WERI-Rb-1 (cell line): ENCODE measurements around the gene SLC38A1.
"Not testable (repeated sequence)": the region's sequence is repeated elsewhere in the genome, so short reads cannot be mapped to it uniquely, and the experiment has no call there.

Experiments
- DNase-seq: peaks from one replicate; pipeline ENCODE4 v3.0.0-alpha.2; 2020
- H3K27ac ChIP-seq: fragments of 250-450 bp; sonication (Bioruptor Pico); 2 replicates; pipeline ENCODE4 v1.5.1; 2020; ENCODE audit warnings: mild to moderate bottlenecking, moderate library complexity
- H3K27me3 ChIP-seq: fragments of 250-450 bp; sonication (Bioruptor Pico); 2 replicates; pipeline ENCODE4 v1.5.1; 2021; ENCODE audit warnings: mild to moderate bottlenecking, low read depth, moderate library complexity; ENCODE audit not compliant: insufficient read depth, severe bottlenecking
- H3K36me3 ChIP-seq: fragments of 250-450 bp; sonication (Bioruptor Pico); 2 replicates; pipeline ENCODE4 v1.5.1; 2020; ENCODE audit warnings: mild to moderate bottlenecking, moderate library complexity
- H3K4me3 ChIP-seq: 2 replicates; pipeline ENCODE4 v1.5.1; 2011; ENCODE audit warnings: low read depth, mild to moderate bottlenecking, control low read depth, low read length
- H3K9me3 ChIP-seq: fragments of 250-450 bp; sonication (Bioruptor Pico); 2 replicates; pipeline ENCODE4 v1.5.1; 2021; ENCODE audit warnings: mild to moderate bottlenecking, moderate library complexity; ENCODE audit not compliant: severe bottlenecking
- CTCF ChIP-seq: IDR thresholded peaks from 2 replicates; pipeline ENCODE4 v1.5.1; 2011; ENCODE audit warnings: low read depth, mild to moderate bottlenecking, control low read depth, inconsistent platforms, low read length

Gene SLC38A1

GRCh38 chr12:46197883-46198282 lies 71.0 kb downstream of the SLC38A1 start:
- no peak overlapping the region for H3K4me3 ChIP-seq
- no peak for DNase-seq
- peaks cover 21% of the 10 kb centered on the region for H3K9me3 ChIP-seq
- H3K27me3 ChIP-seq = no peaks in the 10 kb centered on the region
- H3K36me3 ChIP-seq = peaks cover 82% of the 10 kb centered on the region
- H3K27ac ChIP-seq = no peak overlapping the region
- no peak for TF ChIP-seq CTCF

- Histone ChIP-seq H3K36me3 (peaks cover 37% of the 10 kb centered on the region), H3K9me3 (peaks cover 21% of the 10 kb centered on the region)
- not testable (repeated sequence) for H3K27ac ChIP-seq, DNase-seq, H3K27me3 ChIP-seq, H3K4me3 ChIP-seq
These were observed 78.3 kb downstream of the SLC38A1 start for GRCh38 chr12:46190533-46190932.

GRCh38 chr12:46188170-46188569 lies 80.7 kb downstream of the SLC38A1 start:
- no peak for TF ChIP-seq CTCF
- Histone ChIP-seq H3K36me3 (peaks cover 23% of the 10 kb centered on the region), H3K4me3 (no peak overlapping the region), H3K27me3 (no peaks in the 10 kb centered on the region), H3K27ac (no peak overlapping the region), H3K9me3 (peaks cover 10% of the 10 kb centered on the region)
- no peak for DNase-seq

- TF ChIP-seq CTCF = no peak
- Histone ChIP-seq H3K4me3 (no peak overlapping the region), H3K9me3 (peaks cover 8% of the 10 kb centered on the region), H3K27ac (no peak overlapping the region), H3K27me3 (no peaks in the 10 kb centered on the region), H3K36me3 (peaks cover 23% of the 10 kb centered on the region)
- no peak for DNase-seq
These were observed 81.8 kb downstream of the SLC38A1 start for GRCh38 chr12:46187023-46187422.

GRCh38 chr12:46186088-46186487 lies 82.8 kb downstream of the SLC38A1 start:
- H3K36me3 ChIP-seq = peaks cover 20% of the 10 kb centered on the region
- no peak overlapping the region for H3K4me3 ChIP-seq
- H3K9me3 ChIP-seq = peaks cover 6% of the 10 kb centered on the region
- TF ChIP-seq CTCF = no peak
- no peak for DNase-seq
- H3K27me3 ChIP-seq = no peaks in the 10 kb centered on the region
- no peak overlapping the region for H3K27ac ChIP-seq

GRCh38 chr12:46185686-46186085 lies 83.2 kb downstream of the SLC38A1 start:
- Histone ChIP-seq H3K27me3 (no peaks in the 10 kb centered on the region), H3K27ac (no peak overlapping the region), H3K9me3 (peaks cover 3% of the 10 kb centered on the region), H3K36me3 (peaks cover 20% of the 10 kb centered on the region), H3K4me3 (no peak overlapping the region)
- TF ChIP-seq CTCF = no peak
- DNase-seq = no peak
